Endothelial cell of umbilical vein (primary cell): ENCODE measurements around the gene ANXA2. TPM values are rescaled to one million over a fixed set of nuclear protein-coding genes. Genes with fewer than 3 reads are reported as not detected.

Experiments
- BruUV-seq: library from RNA; stranded (reverse); fragments of 400-500 nt; replicated peaks from 2 replicates; lab custom pipeline; 2021; lab: Mats Ljungman, UMichigan
- CTCF ChIA-PET: fragments of 300-600, 350-600 bp; sonication (Branson Sonifier 250); formaldehyde crosslinking; loops from one replicate; lab custom pipeline; 2021; ENCODE audit warnings: antibody characterized with exemption, inconsistent platforms; lab: Charles Lee
- POLR2A ChIA-PET: fragments of 300-600, 350-600 bp; sonication (Branson Sonifier 250); formaldehyde crosslinking; loops from one replicate; lab custom pipeline; 2021; ENCODE audit warnings: antibody characterized with exemption, inconsistent platforms; lab: Charles Lee
- DNase-seq: peaks from one replicate; pipeline ENCODE4 v3.0.0-alpha.2; 2011; ENCODE audit warnings: low read depth, low spot score
- FAIRE-seq: peaks from 2 replicates; lab custom pipeline; 2011; peaks lifted over from hg19 to GRCh38; lab: Jason Lieb, UNC
- H2AFZ ChIP-seq: 2 replicates; pipeline ENCODE4 v1.6.0; 2012; ENCODE audit warnings: low read depth, low read length, control low read depth, inconsistent platforms
- H3K27ac ChIP-seq: 2 replicates; pipeline ENCODE4 v1.5.1; 2011; ENCODE audit warnings: low read depth, mild to moderate bottlenecking, control low read depth, low read length, moderate library complexity; ENCODE audit not compliant: insufficient read depth
- H3K27me3 ChIP-seq, 2 experiments: 2 replicates each; pipeline versions ENCODE4 v1.6.0 to v1.6.1; 2011; ENCODE audit warnings: low read length in 2 of 2, mixed read lengths in 1 of 2; ENCODE audit not compliant: control insufficient read depth in 2 of 2, insufficient read depth in 2 of 2
- H3K36me3 ChIP-seq, 2 experiments: 2 replicates in 1 of 2; 3 replicates in 1 of 2; pipeline ENCODE4 v1.5.1; 2011; ENCODE audit warnings: low read length in 2 of 2, mild to moderate bottlenecking in 1 of 2, moderate library complexity in 1 of 2; ENCODE audit not compliant: control insufficient read depth in 2 of 2, insufficient read depth in 2 of 2; ENCODE audit errors: extremely low read depth in 1 of 2
- H3K4me1 ChIP-seq: 3 replicates; pipeline ENCODE4 v1.5.1; 2011; ENCODE audit warnings: mild to moderate bottlenecking, low read length; ENCODE audit not compliant: control insufficient read depth, insufficient read depth; ENCODE audit errors: extremely low read depth
- H3K4me2 ChIP-seq: 2 replicates; pipeline ENCODE4 v1.6.1; 2011; ENCODE audit warnings: low read length, control low read depth, mixed read lengths; ENCODE audit not compliant: insufficient read depth
- H3K4me3 ChIP-seq, 3 experiments: fragments of 200-600 bp in 1 of 3; sonication (generic), shearing (Covaris generic) in 1 of 3; replicated peaks in 1 of 3; 2 replicates each; pipeline ENCODE4 v1.5.1; 2011 to 2016; ENCODE audit warnings: control low read depth in 3 of 3, low read length in 3 of 3, mild to moderate bottlenecking in 2 of 3, inconsistent platforms in 1 of 3, low read depth in 1 of 3, moderate library complexity in 1 of 3; ENCODE audit not compliant: insufficient read depth in 1 of 3
- H3K79me2 ChIP-seq: 2 replicates; pipeline ENCODE4 v1.6.0; 2012; ENCODE audit warnings: low read length, inconsistent platforms; ENCODE audit not compliant: control insufficient read depth, insufficient read depth
- H3K9ac ChIP-seq: replicated peaks from 2 replicates; pipeline ENCODE3; 2011; ENCODE audit warnings: low read length, control low read depth; ENCODE audit not compliant: insufficient read depth; ENCODE audit errors: extremely low read depth
- H3K9me1 ChIP-seq: replicated peaks from 3 replicates; pipeline ENCODE4 v1.6.0; 2011; ENCODE audit warnings: mild to moderate bottlenecking, low read length; ENCODE audit not compliant: control insufficient read depth, insufficient read depth; ENCODE audit errors: extremely low read depth
- H3K9me3 ChIP-seq: replicated peaks from 2 replicates; pipeline ENCODE4 v1.5.1; 2012; ENCODE audit warnings: low read length, inconsistent platforms; ENCODE audit not compliant: control insufficient read depth, insufficient read depth
- H4K20me1 ChIP-seq: replicated peaks from 2 replicates; pipeline ENCODE3; 2011; ENCODE audit warnings: mild to moderate bottlenecking, low read length; ENCODE audit not compliant: control insufficient read depth, insufficient read depth; ENCODE audit errors: extremely low read depth
- CTCF ChIP-seq, 2 donors: IDR thresholded peaks; 1 replicate in 1 of 2; 2 replicates in 1 of 2; pipeline ENCODE4 v1.5.1; 2011; ENCODE audit warnings: low read length in 2 of 2, mild to moderate bottlenecking in 2 of 2, moderate library complexity in 2 of 2, control low read depth in 1 of 2, inconsistent platforms in 1 of 2, low read depth in 1 of 2; ENCODE audit not compliant: insufficient read depth in 1 of 2; ENCODE audit errors: extremely low read depth in 1 of 2
- EZH2 ChIP-seq: IDR thresholded peaks from 2 replicates; pipeline ENCODE4 v1.6.1; 2012; ENCODE audit warnings: borderline replicate concordance, low read depth, mild to moderate bottlenecking, moderate library complexity, low read length, inconsistent platforms; ENCODE audit not compliant: severe bottlenecking
- FOS ChIP-seq: IDR thresholded peaks from 2 replicates; pipeline ENCODE4 v1.6.1; 2011; ENCODE audit warnings: mild to moderate bottlenecking, low read length, moderate library complexity, borderline replicate concordance; ENCODE audit not compliant: insufficient read depth
- GATA2 ChIP-seq: IDR thresholded peaks from 2 replicates; pipeline ENCODE4 v1.7.0; 2011; ENCODE audit warnings: low read depth, mild to moderate bottlenecking, moderate library complexity, mixed read lengths, low read length; ENCODE audit not compliant: insufficient read length, insufficient read depth
- JUN ChIP-seq: IDR thresholded peaks from 2 replicates; pipeline ENCODE4 v1.6.1; 2011; ENCODE audit warnings: borderline replicate concordance, low read depth; ENCODE audit not compliant: insufficient read length, insufficient read depth
- MAX ChIP-seq: IDR thresholded peaks from 2 replicates; pipeline ENCODE4 v1.6.1; 2011; ENCODE audit not compliant: insufficient read depth, insufficient read length
- MYC ChIP-seq: IDR thresholded peaks from one replicate; pipeline ENCODE4 v1.6.1; 2011; ENCODE audit warnings: mild to moderate bottlenecking, low read depth, low read length
- POLR2A ChIP-seq: IDR thresholded peaks from 2 replicates; pipeline ENCODE4 v1.6.1; 2012; ENCODE audit warnings: low read depth, mild to moderate bottlenecking, control low read depth, low read length
- POLR2AphosphoS5 ChIP-seq: IDR thresholded peaks from 2 replicates; pipeline ENCODE4 v1.6.1; 2012; ENCODE audit warnings: low read depth, mild to moderate bottlenecking, control low read depth, low read length, moderate library complexity; ENCODE audit not compliant: insufficient read depth
- dilution Hi-C: fragments of 300-500 bp; cut with MboI; formaldehyde crosslinking; loops from one replicate; pipeline ENCODE4 v1.15.0; 2019; ENCODE audit warnings: low sequenced_read_pairs; ENCODE audit not compliant: extremely low pct_ligation_motif_present
- intact Hi-C: fragments of 100-400 bp; cut with micrococcal nuclease; formaldehyde crosslinking; loops from one replicate; pipeline ENCODE4 v1.10.0; 2022
- polyA plus RNA-seq, 4 experiments: library from polyadenylated mRNA; depleted of rRNA in 3 of 4; stranded (reverse) in 3 of 4; unstranded in 1 of 4; fragments of >200 nt; gene quantifications; 2 replicates each; pipeline versions ENCODE4 v1.2.1 to v1.2.3, GENCODE V29; 2011 to 2012; ENCODE audit warnings: missing spikeins in 1 of 4
- total RNA-seq: library from RNA; stranded (reverse); gene quantifications from 2 replicates; pipeline ENCODE4 v1.2.3, GENCODE V29; 2021

Gene ANXA2
- total and polyA plus RNA-seq, 2 donors (not counting 3 experiments of a cell fraction or from before 2014, with no cell fraction given), result 2,725 to 3,299 TPM

- peaks cover 0 to 2% of the 10 kb centered on the region in 2 experiments for H3K36me3 ChIP-seq
- no peak for TF ChIP-seq MYC
- no peak for TF ChIP-seq MAX
- TF ChIP-seq CTCF (IDR thresholded peaks at IDR 0.05; ENCODE audit: extremely low read depth in 1 of 2, insufficient read depth in 1 of 2, low read depth in 1 of 2, low read length in 2 of 2), result no peak
- no peak for TF ChIP-seq EZH2
- TF ChIP-seq FOS, result no peak
- TF ChIP-seq POLR2A, result no peak
- TF ChIP-seq JUN, result no peak
- no peak for TF ChIP-seq GATA2
- TF ChIP-seq POLR2AphosphoS5, result no peak
- no peak for FAIRE-seq
- H3K79me2 ChIP-seq, result peaks cover 5% of the 10 kb centered on the region
- POLR2A ChIA-PET, result no interaction called here
- no peaks in the 10 kb centered on the region for H4K20me1 ChIP-seq
- intact Hi-C loops (no loop called here), dilution Hi-C loops (no loop called here)
- no peak overlapping the region for H2AFZ ChIP-seq
- H3K27ac ChIP-seq, result no peak overlapping the region
- CTCF ChIA-PET, result interaction anchor here (0.6 to 6.2 kb wide), 7 partner anchors 11 to 115 kb away, joined by 3 to 40 read pairs (median 3); partner anchors contain the start of gene ANXA2
- H3K9ac ChIP-seq, result no peak overlapping the region
- no peak for DNase-seq
- H3K4me3 ChIP-seq, result no peak overlapping the region
- H3K27me3 ChIP-seq, result no peaks in the 10 kb centered on the region
- no peaks in the 10 kb centered on the region for H3K9me3 ChIP-seq
- BruUV-seq, result no TSS peak
- no peaks in the 10 kb centered on the region for H3K9me1 ChIP-seq
- no peak overlapping the region for H3K4me2 ChIP-seq
- H3K4me1 ChIP-seq, result no peaks in the 10 kb centered on the region
Measured at GRCh38 chr15:60441331-60441730, 43.5 kb upstream of the ANXA2 start.
